ENCODE data around the gene C21orf58.

GRCh38 chr21:46319186-46319585 is 4.5 kb downstream of the C21orf58 start:
- TF ChIP-seq POLR2A (IDR thresholded peaks at IDR 0.05), result no peak
- TF ChIP-seq CTCF (IDR thresholded peaks at IDR 0.05), result no peak
- no peak for TF ChIP-seq POLR2AphosphoS5 (IDR thresholded peaks at IDR 0.05; ENCODE audit: insufficient read depth in 1 of 2, low read depth in 1 of 2)
